Activated T-helper 2 cell treated with anti-CD3 and anti-CD28 coated beads, Interferon-gamma antibody, Interleukin-2, Interleukin-4, amounts not matched to agents 10 μg/mL and 5 μg/mL and 100 μg/mL, durations not matched to agents 14 hours and 24 hours and 36 hours (primary cell): ENCODE results near the gene ZNF227. TPM values are rescaled to one million over a fixed set of nuclear protein-coding genes. Genes with fewer than 3 reads are reported as not detected.

Experiments
- DNase-seq: peaks from one replicate; pipeline ENCODE4 v3.0.0; 2021; ENCODE audit warnings: low spot score
- H3K27ac Mint-ChIP-seq: one replicate; pipeline ENCODE4 v1.8.0; 2021; ENCODE audit warnings: mixed read lengths
- H3K27me3 Mint-ChIP-seq: one replicate; pipeline ENCODE4 v1.8.0; 2021; ENCODE audit warnings: low read depth, mixed read lengths
- H3K36me3 Mint-ChIP-seq: one replicate; pipeline ENCODE4 v1.8.0; 2021; ENCODE audit warnings: low read depth, mixed read lengths
- H3K4me1 Mint-ChIP-seq: one replicate; pipeline ENCODE4 v1.8.0; 2021; ENCODE audit warnings: low read depth, mixed read lengths
- H3K4me3 Mint-ChIP-seq: one replicate; pipeline ENCODE4 v1.8.0; 2021; ENCODE audit warnings: low read depth, mild to moderate bottlenecking, moderate library complexity, mixed read lengths
- H3K9me3 Mint-ChIP-seq: one replicate; pipeline ENCODE4 v1.8.0; 2021; ENCODE audit warnings: mixed read lengths
- intact Hi-C: fragments of 100-400 bp; cut with micrococcal nuclease; formaldehyde crosslinking; loops from one replicate; pipeline ENCODE4 v1.15.1; 2023
- total RNA-seq: library from RNA; stranded (reverse); gene quantifications from 2 replicates; pipeline ENCODE4 v1.2.3, GENCODE V29; 2022

The ZNF227 gene
- total RNA-seq, 1 donor from 2014 or later, result 17.7 TPM

- H3K27ac Mint-ChIP-seq, result no peak overlapping the region
- peaks cover 92% of the 10 kb centered on the region for H3K9me3 Mint-ChIP-seq
- H3K4me1 Mint-ChIP-seq, result no peaks in the 10 kb centered on the region
- intact Hi-C loops, result no loop called here
- no peaks in the 10 kb centered on the region for H3K27me3 Mint-ChIP-seq
- H3K4me3 Mint-ChIP-seq, result no peak overlapping the region
- DNase-seq, result no peak
- peaks cover under 1% of the 10 kb centered on the region for H3K36me3 Mint-ChIP-seq
These were observed 43.5 kb downstream of the ZNF227 start for GRCh38 chr19:44255705-44256411.

- H3K4me3 Mint-ChIP-seq, result no peak overlapping the region
- intact Hi-C loops, result no loop called here
- H3K4me1 Mint-ChIP-seq, result no peaks in the 10 kb centered on the region
- DNase-seq, result no peak
- H3K36me3 Mint-ChIP-seq, result no peaks in the 10 kb centered on the region
- H3K27me3 Mint-ChIP-seq, result no peaks in the 10 kb centered on the region
- no peak overlapping the region for H3K27ac Mint-ChIP-seq
- H3K9me3 Mint-ChIP-seq, result peaks cover 87% of the 10 kb centered on the region
These were observed 45.8 kb downstream of the ZNF227 start for GRCh38 chr19:44258136-44258535.

GRCh38 chr19:44258835-44259413 is 46.6 kb downstream of the ZNF227 start:
- Mint-ChIP-seq H3K4me3 (no peak overlapping the region), H3K4me1 (no peaks in the 10 kb centered on the region), H3K9me3 (peaks cover 87% of the 10 kb centered on the region), H3K27ac (no peak overlapping the region), H3K36me3 (no peaks in the 10 kb centered on the region), H3K27me3 (no peaks in the 10 kb centered on the region)
- no peak for DNase-seq
- intact Hi-C loops, result no loop called here

GRCh38 chr19:44260343-44260681 is 48.0 kb downstream of the ZNF227 start:
- Mint-ChIP-seq H3K27me3 (no peaks in the 10 kb centered on the region), H3K27ac (no peak overlapping the region), H3K4me1 (no peaks in the 10 kb centered on the region), H3K36me3 (no peaks in the 10 kb centered on the region), H3K9me3 (peaks cover 82% of the 10 kb centered on the region), H3K4me3 (peak overlapping the region; percentile 53)
- DNase-seq, result no peak
- intact Hi-C loops, result no loop called here

- H3K36me3 Mint-ChIP-seq, result no peaks in the 10 kb centered on the region
- H3K9me3 Mint-ChIP-seq, result peaks cover 80% of the 10 kb centered on the region
- no peaks in the 10 kb centered on the region for H3K27me3 Mint-ChIP-seq
- H3K4me3 Mint-ChIP-seq, result peak overlapping the region; percentile 40
- DNase-seq, result no peak
- no peak overlapping the region for H3K27ac Mint-ChIP-seq
- intact Hi-C loops, result no loop called here
- H3K4me1 Mint-ChIP-seq, result no peaks in the 10 kb centered on the region
These were observed 48.5 kb downstream of the ZNF227 start for GRCh38 chr19:44260695-44261446.

GRCh38 chr19:44277331-44277730 is 65.0 kb downstream of the ZNF227 start:
- no peak for DNase-seq
- H3K4me3 Mint-ChIP-seq, result no peak overlapping the region
- H3K9me3 Mint-ChIP-seq, result peaks cover 78% of the 10 kb centered on the region
- intact Hi-C loops, result no loop called here
- no peak overlapping the region for H3K27ac Mint-ChIP-seq
- H3K27me3 Mint-ChIP-seq, result no peaks in the 10 kb centered on the region
- H3K36me3 Mint-ChIP-seq, result peaks cover 4% of the 10 kb centered on the region
- H3K4me1 Mint-ChIP-seq, result no peaks in the 10 kb centered on the region

GRCh38 chr19:44278181-44278690 is 65.9 kb downstream of the ZNF227 start:
- Mint-ChIP-seq H3K36me3 (no peaks in the 10 kb centered on the region), H3K27ac (no peak overlapping the region), H3K9me3 (peaks cover 80% of the 10 kb centered on the region), H3K4me1 (no peaks in the 10 kb centered on the region), H3K4me3 (no peak overlapping the region), H3K27me3 (no peaks in the 10 kb centered on the region)
- intact Hi-C loops, result no loop called here
- DNase-seq, result no peak

- DNase-seq, result no peak
- H3K36me3 Mint-ChIP-seq, result no peaks in the 10 kb centered on the region
- no peak overlapping the region for H3K4me3 Mint-ChIP-seq
- no peaks in the 10 kb centered on the region for H3K4me1 Mint-ChIP-seq
- no peaks in the 10 kb centered on the region for H3K27me3 Mint-ChIP-seq
- H3K9me3 Mint-ChIP-seq, result peaks cover 67% of the 10 kb centered on the region
- H3K27ac Mint-ChIP-seq, result no peak overlapping the region
- intact Hi-C loops, result no loop called here
These were observed 68.6 kb downstream of the ZNF227 start for GRCh38 chr19:44280916-44281315.

- H3K36me3 Mint-ChIP-seq, result peaks cover 11% of the 10 kb centered on the region
- no peaks in the 10 kb centered on the region for H3K27me3 Mint-ChIP-seq
- intact Hi-C loops, result no loop called here
These were observed 70.5 kb downstream of the ZNF227 start for GRCh38 chr19:44282846-44283245.

GRCh38 chr19:44284968-44285367 is 72.6 kb downstream of the ZNF227 start:
- no peak overlapping the region for H3K27ac Mint-ChIP-seq
- DNase-seq, result no peak
- H3K36me3 Mint-ChIP-seq, result peaks cover 32% of the 10 kb centered on the region
- no peaks in the 10 kb centered on the region for H3K27me3 Mint-ChIP-seq
- no peaks in the 10 kb centered on the region for H3K4me1 Mint-ChIP-seq
- no peak overlapping the region for H3K4me3 Mint-ChIP-seq
- intact Hi-C loops, result no loop called here
- H3K9me3 Mint-ChIP-seq, result peaks cover 71% of the 10 kb centered on the region

More at GRCh38 chr19:44282846-44283245, 70.5 kb downstream of the ZNF227 start:
- Mint-ChIP-seq H3K4me1 (no peaks in the 10 kb centered on the region), H3K27ac (no peak overlapping the region), H3K4me3 (no peak overlapping the region), H3K9me3 (peaks cover 69% of the 10 kb centered on the region)
- no peak for DNase-seq

Other genes with a start within 250 kb of the ZNF227 start
- 4.7 and 5.5 TPM in 2 replicates for gene ZNF155, start 228.3 kb upstream of the ZNF227 start, total RNA-seq
- 3.8 and 4.5 TPM in 2 replicates for gene ZNF230, start 209.6 kb upstream of the ZNF227 start, total RNA-seq
- gene ZNF222, start 187.2 kb upstream of the ZNF227 start, total RNA-seq, result 0.99 and 1.8 TPM in 2 replicates
- not detected in 2 replicates for gene ZNF223, start 160.5 kb upstream of the ZNF227 start, total RNA-seq
- gene ZNF284, start 140.4 kb upstream of the ZNF227 start, total RNA-seq, result 1.1 and 1.4 TPM in 2 replicates
- gene ZNF224, start 118.2 kb upstream of the ZNF227 start, total RNA-seq, result 19.4 and 22.3 TPM in 2 replicates
- gene ZNF225, start 99.1 kb upstream of the ZNF227 start, total RNA-seq, result 3.5 and 3.6 TPM in 2 replicates
- 10.3 and 11.6 TPM in 2 replicates for gene ZNF234, start 71.0 kb upstream of the ZNF227 start, total RNA-seq
- gene ZNF226, start 47.4 kb upstream of the ZNF227 start, total RNA-seq, result 6.6 and 9.8 TPM in 2 replicates
- gene ZNF233, start 47.4 kb downstream of the ZNF227 start, total RNA-seq, result not detected in 2 replicates
- gene ZNF235, start 92.5 kb downstream of the ZNF227 start, total RNA-seq, result 2.7 and 3.1 TPM in 2 replicates
- not detected in 2 replicates for gene ZNF112, start 144.1 kb downstream of the ZNF227 start, total RNA-seq
- 0.25 TPM in 1 of 2 replicates, not detected in the other for gene ZNF285, start 189.1 kb downstream of the ZNF227 start, total RNA-seq
- 0.25 TPM in 1 of 2 replicates, not detected in the other for gene ZNF229, start 235.9 kb downstream of the ZNF227 start, total RNA-seq